ENCODE measurements around the gene TRIM67.

- TF ChIP-seq, protein P1, sequence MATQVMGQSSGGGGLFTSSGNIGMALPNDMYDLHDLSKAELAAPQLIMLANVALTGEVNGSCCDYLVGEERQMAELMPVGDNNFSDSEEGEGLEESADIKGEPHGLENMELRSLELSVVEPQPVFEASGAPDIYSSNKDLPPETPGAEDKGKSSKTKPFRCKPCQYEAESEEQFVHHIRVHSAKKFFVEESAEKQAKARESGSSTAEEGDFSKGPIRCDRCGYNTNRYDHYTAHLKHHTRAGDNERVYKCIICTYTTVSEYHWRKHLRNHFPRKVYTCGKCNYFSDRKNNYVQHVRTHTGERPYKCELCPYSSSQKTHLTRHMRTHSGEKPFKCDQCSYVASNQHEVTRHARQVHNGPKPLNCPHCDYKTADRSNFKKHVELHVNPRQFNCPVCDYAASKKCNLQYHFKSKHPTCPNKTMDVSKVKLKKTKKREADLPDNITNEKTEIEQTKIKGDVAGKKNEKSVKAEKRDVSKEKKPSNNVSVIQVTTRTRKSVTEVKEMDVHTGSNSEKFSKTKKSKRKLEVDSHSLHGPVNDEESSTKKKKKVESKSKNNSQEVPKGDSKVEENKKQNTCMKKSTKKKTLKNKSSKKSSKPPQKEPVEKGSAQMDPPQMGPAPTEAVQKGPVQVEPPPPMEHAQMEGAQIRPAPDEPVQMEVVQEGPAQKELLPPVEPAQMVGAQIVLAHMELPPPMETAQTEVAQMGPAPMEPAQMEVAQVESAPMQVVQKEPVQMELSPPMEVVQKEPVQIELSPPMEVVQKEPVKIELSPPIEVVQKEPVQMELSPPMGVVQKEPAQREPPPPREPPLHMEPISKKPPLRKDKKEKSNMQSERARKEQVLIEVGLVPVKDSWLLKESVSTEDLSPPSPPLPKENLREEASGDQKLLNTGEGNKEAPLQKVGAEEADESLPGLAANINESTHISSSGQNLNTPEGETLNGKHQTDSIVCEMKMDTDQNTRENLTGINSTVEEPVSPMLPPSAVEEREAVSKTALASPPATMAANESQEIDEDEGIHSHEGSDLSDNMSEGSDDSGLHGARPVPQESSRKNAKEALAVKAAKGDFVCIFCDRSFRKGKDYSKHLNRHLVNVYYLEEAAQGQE (IDR thresholded peaks at IDR 0.05; ENCODE audit: insufficient read depth in 1 of 2, low read depth in 2 of 2, low read length in 2 of 2), result no peak
- TF ChIP-seq POLR2AphosphoS5 (IDR thresholded peaks at IDR 0.05; ENCODE audit: low read depth, low read length), result no peak
These were observed 86.9 kb downstream of the TRIM67 start for GRCh38 chr1:231248778-231249177.
